Measurements from ENCODE around the gene ZSCAN4.

Gene ZSCAN4

GRCh38 chr19:57675881-57676280 lies 7.1 kb downstream of the ZSCAN4 start:
- no peak for DNase-seq (ENCODE audit: low read depth)

- no peak for DNase-seq (ENCODE audit: low read depth)
These were observed 13.6 kb downstream of the ZSCAN4 start for GRCh38 chr19:57682226-57682766.

- DNase-seq (ENCODE audit: low read depth) = no peak
These were observed 18.0 kb downstream of the ZSCAN4 start for GRCh38 chr19:57686727-57687126.

- DNase-seq (ENCODE audit: low read depth) = no peak
These were observed 18.8 kb downstream of the ZSCAN4 start for GRCh38 chr19:57687363-57688010.

- no peak for DNase-seq (ENCODE audit: low read depth)
These were observed 19.5 kb downstream of the ZSCAN4 start for GRCh38 chr19:57688011-57688763.

GRCh38 chr19:57689750-57690149 lies 21.0 kb downstream of the ZSCAN4 start:
- DNase-seq (ENCODE audit: low read depth) = no peak

- DNase-seq (ENCODE audit: low read depth) = no peak
These were observed 32.9 kb downstream of the ZSCAN4 start for GRCh38 chr19:57701625-57702024.

GRCh38 chr19:57706346-57706745 lies 37.6 kb downstream of the ZSCAN4 start:
- no peak for DNase-seq (ENCODE audit: low read depth)

- DNase-seq (ENCODE audit: low read depth) = peak; percentile 3
These were observed 40.1 kb downstream of the ZSCAN4 start, which contains the start of gene ZNF154 for GRCh38 chr19:57708641-57709361. Gene ZNF154, minus strand, starts transcription at chr19:57709204. Its CDS starts 233 bp downstream, at chr19:57708971.

GRCh38 chr19:57709616-57710015 lies 40.9 kb downstream of the ZSCAN4 start:
- DNase-seq (ENCODE audit: low read depth) = no peak

- DNase-seq (ENCODE audit: low read depth) = no peak
These were observed 43.5 kb downstream of the ZSCAN4 start for GRCh38 chr19:57712222-57712621.

- DNase-seq (ENCODE audit: low read depth) = no peak
These were observed 50.7 kb downstream of the ZSCAN4 start for GRCh38 chr19:57719424-57719823.

GRCh38 chr19:57719901-57720519 lies 51.3 kb downstream of the ZSCAN4 start:
- DNase-seq (ENCODE audit: low read depth) = no peak

- DNase-seq (ENCODE audit: low read depth) = no peak
These were observed 52.1 kb downstream of the ZSCAN4 start for GRCh38 chr19:57720878-57721277.
